Endothelial cell of umbilical vein (primary cell): Measurements from ENCODE around the gene CPED1.

Source experiments
- EZH2 ChIP-seq: IDR thresholded peaks from 2 replicates; pipeline ENCODE4 v1.6.1; 2012; ENCODE audit warnings: borderline replicate concordance, low read depth, mild to moderate bottlenecking, moderate library complexity, low read length, inconsistent platforms; ENCODE audit not compliant: severe bottlenecking
- MYC ChIP-seq: IDR thresholded peaks from one replicate; pipeline ENCODE4 v1.6.1; 2011; ENCODE audit warnings: mild to moderate bottlenecking, low read depth, low read length
- POLR2A ChIP-seq: IDR thresholded peaks from 2 replicates; pipeline ENCODE4 v1.6.1; 2012; ENCODE audit warnings: low read depth, mild to moderate bottlenecking, control low read depth, low read length
- TF ChIP-seq, protein P1 (sequence below), 2 donors: IDR thresholded peaks; 1 replicate in 1 of 2; 2 replicates in 1 of 2; pipeline ENCODE4 v1.5.1; 2011; ENCODE audit warnings: low read length in 2 of 2, mild to moderate bottlenecking in 2 of 2, moderate library complexity in 2 of 2, control low read depth in 1 of 2, inconsistent platforms in 1 of 2, low read depth in 1 of 2; ENCODE audit not compliant: insufficient read depth in 1 of 2; ENCODE audit errors: extremely low read depth in 1 of 2
- TF ChIP-seq, protein P2 (sequence below): IDR thresholded peaks from 2 replicates; pipeline ENCODE4 v1.6.1; 2011; ENCODE audit not compliant: insufficient read depth, insufficient read length

DNA sequence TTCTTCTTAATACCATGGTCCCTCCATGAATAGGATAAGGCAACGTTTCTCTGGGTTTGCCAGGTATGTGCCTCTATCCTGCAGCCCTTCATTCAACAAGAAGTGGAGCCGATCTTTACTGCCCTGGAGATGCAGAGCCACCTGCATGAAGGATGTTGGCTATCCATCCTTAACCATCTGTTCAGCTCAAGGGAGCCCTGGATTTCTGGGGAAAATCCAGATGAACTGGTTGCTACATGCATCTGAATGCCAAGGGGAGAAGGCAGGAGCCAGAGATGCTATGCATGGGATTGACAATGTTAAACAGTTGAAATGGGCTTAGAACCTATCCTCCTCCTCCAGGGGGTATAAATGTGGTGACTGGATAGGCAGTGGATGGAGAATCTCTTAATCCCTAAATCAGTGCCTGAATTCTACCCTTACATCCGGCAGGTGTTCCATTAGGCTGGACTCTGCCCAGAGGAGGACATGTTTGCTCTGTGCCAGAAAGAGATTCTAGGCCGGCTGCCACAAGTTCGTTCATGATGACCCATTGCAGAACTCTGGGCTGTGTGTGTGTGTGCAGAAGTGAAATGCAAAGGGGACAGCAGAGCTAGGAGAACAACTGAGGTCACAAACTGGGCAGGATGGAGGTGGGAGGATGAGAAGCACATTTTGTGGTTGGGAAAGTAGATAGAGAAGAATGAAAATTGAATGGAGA, 15.6 kb downstream of the CPED1 start:
- TF ChIP-seq, protein P1, sequence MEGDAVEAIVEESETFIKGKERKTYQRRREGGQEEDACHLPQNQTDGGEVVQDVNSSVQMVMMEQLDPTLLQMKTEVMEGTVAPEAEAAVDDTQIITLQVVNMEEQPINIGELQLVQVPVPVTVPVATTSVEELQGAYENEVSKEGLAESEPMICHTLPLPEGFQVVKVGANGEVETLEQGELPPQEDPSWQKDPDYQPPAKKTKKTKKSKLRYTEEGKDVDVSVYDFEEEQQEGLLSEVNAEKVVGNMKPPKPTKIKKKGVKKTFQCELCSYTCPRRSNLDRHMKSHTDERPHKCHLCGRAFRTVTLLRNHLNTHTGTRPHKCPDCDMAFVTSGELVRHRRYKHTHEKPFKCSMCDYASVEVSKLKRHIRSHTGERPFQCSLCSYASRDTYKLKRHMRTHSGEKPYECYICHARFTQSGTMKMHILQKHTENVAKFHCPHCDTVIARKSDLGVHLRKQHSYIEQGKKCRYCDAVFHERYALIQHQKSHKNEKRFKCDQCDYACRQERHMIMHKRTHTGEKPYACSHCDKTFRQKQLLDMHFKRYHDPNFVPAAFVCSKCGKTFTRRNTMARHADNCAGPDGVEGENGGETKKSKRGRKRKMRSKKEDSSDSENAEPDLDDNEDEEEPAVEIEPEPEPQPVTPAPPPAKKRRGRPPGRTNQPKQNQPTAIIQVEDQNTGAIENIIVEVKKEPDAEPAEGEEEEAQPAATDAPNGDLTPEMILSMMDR (IDR thresholded peaks at IDR 0.05; ENCODE audit: extremely low read depth in 1 of 2, insufficient read depth in 1 of 2, low read depth in 1 of 2, low read length in 2 of 2) = no peak
- TF ChIP-seq MYC (no peak), POLR2A (no peak), EZH2 (no peak)
- TF ChIP-seq, protein P2, sequence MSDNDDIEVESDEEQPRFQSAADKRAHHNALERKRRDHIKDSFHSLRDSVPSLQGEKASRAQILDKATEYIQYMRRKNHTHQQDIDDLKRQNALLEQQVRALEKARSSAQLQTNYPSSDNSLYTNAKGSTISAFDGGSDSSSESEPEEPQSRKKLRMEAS = no peak
